ENCODE results near the gene ZBTB8OS. TPM values are rescaled to one million over a fixed set of nuclear protein-coding genes. Genes with fewer than 3 reads are reported as not detected.

ZBTB8OS gene
- total and polyA plus RNA-seq, 2 donors (not counting 1 experiment from before 2014, with no cell fraction given), result 38.0 to 92.3 TPM

- Histone ChIP-seq H3K36me3 (ENCODE audit: control insufficient read depth, insufficient read depth, low read length) (no peaks in the 10 kb centered on the region), H3K4me2 (ENCODE audit: extremely low read depth, insufficient read depth, low read length) (no peak overlapping the region), H3K9me3 (ENCODE audit: control insufficient read depth, insufficient read depth, low read depth, low read length) (no peaks in the 10 kb centered on the region), H2AFZ (ENCODE audit: low read length) (no peak overlapping the region), H3K9ac (ENCODE audit: insufficient read depth, low read length) (no peak overlapping the region), H3K27me3 (ENCODE audit: control insufficient read depth, insufficient read depth, low read length) (no peaks in the 10 kb centered on the region), H3K27ac (ENCODE audit: insufficient read depth, low read length) (no peak overlapping the region), H3K4me3 (replicated peaks in 1 of 4; ENCODE audit: control extremely low read depth in 1 of 4, insufficient read depth in 1 of 4, low read depth in 3 of 4, low read length in 4 of 4) (no peak overlapping the region), H3K79me2 (ENCODE audit: control insufficient read depth, insufficient read depth, low read length) (no peaks in the 10 kb centered on the region), H3K4me1 (ENCODE audit: control insufficient read depth, extremely low read depth, insufficient read depth, low read length) (no peaks in the 10 kb centered on the region), H4K20me1 (ENCODE audit: control insufficient read depth, extremely low read depth, insufficient read depth, low read length) (no peaks in the 10 kb centered on the region)
- no peak for DNase-seq (ENCODE audit: low read depth in 2 of 2)
- TF ChIP-seq CTCF (conservative IDR thresholded peaks at IDR 0.05 in 1 of 2, IDR thresholded peaks at IDR 0.05 in 1 of 2; ENCODE audit: low read depth in 1 of 2, low read length in 2 of 2), result no peak
- no peak for TF ChIP-seq EZH2 (IDR thresholded peaks at IDR 0.05; ENCODE audit: low read length, missing control alignments)
Measured at GRCh38 chr1:32622806-32623681, 27.3 kb downstream of the ZBTB8OS start.

- no peak overlapping the region for H3K9ac ChIP-seq (ENCODE audit: insufficient read depth, low read length)
- H3K27ac ChIP-seq (ENCODE audit: insufficient read depth, low read length), result no peak overlapping the region
- H3K79me2 ChIP-seq (ENCODE audit: control insufficient read depth, insufficient read depth, low read length), result no peaks in the 10 kb centered on the region
- no peaks in the 10 kb centered on the region for H3K9me3 ChIP-seq (ENCODE audit: control insufficient read depth, insufficient read depth, low read depth, low read length)
- no peak overlapping the region for H3K4me3 ChIP-seq (replicated peaks in 1 of 4; ENCODE audit: control extremely low read depth in 1 of 4, insufficient read depth in 1 of 4, low read depth in 3 of 4, low read length in 4 of 4)
- no peak overlapping the region for H2AFZ ChIP-seq (ENCODE audit: low read length)
- H3K4me2 ChIP-seq (ENCODE audit: extremely low read depth, insufficient read depth, low read length), result no peak overlapping the region
- DNase-seq (ENCODE audit: low read depth in 2 of 2), result no peak
- no peaks in the 10 kb centered on the region for H3K36me3 ChIP-seq (ENCODE audit: control insufficient read depth, insufficient read depth, low read length)
- TF ChIP-seq EZH2 (IDR thresholded peaks at IDR 0.05; ENCODE audit: low read length, missing control alignments), result no peak
- no peak for TF ChIP-seq CTCF (conservative IDR thresholded peaks at IDR 0.05 in 1 of 2, IDR thresholded peaks at IDR 0.05 in 1 of 2; ENCODE audit: low read depth in 1 of 2, low read length in 2 of 2)
- H4K20me1 ChIP-seq (ENCODE audit: control insufficient read depth, extremely low read depth, insufficient read depth, low read length), result no peaks in the 10 kb centered on the region
- no peaks in the 10 kb centered on the region for H3K4me1 ChIP-seq (ENCODE audit: control insufficient read depth, extremely low read depth, insufficient read depth, low read length)
- no peaks in the 10 kb centered on the region for H3K27me3 ChIP-seq (ENCODE audit: control insufficient read depth, insufficient read depth, low read length)
Measured at GRCh38 chr1:32622205-32622604, 28.1 kb downstream of the ZBTB8OS start.

GRCh38 chr1:32619701-32620485, 30.5 kb downstream of the ZBTB8OS start:
- Histone ChIP-seq H3K36me3 (ENCODE audit: control insufficient read depth, insufficient read depth, low read length) (no peaks in the 10 kb centered on the region), H3K27me3 (ENCODE audit: control insufficient read depth, insufficient read depth, low read length) (no peaks in the 10 kb centered on the region), H3K4me3 (replicated peaks in 1 of 4; ENCODE audit: control extremely low read depth in 1 of 4, insufficient read depth in 1 of 4, low read depth in 3 of 4, low read length in 4 of 4) (no peak overlapping the region), H3K4me2 (ENCODE audit: extremely low read depth, insufficient read depth, low read length) (no peak overlapping the region), H3K9ac (ENCODE audit: insufficient read depth, low read length) (no peak overlapping the region), H3K79me2 (ENCODE audit: control insufficient read depth, insufficient read depth, low read length) (no peaks in the 10 kb centered on the region), H2AFZ (ENCODE audit: low read length) (no peak overlapping the region), H4K20me1 (ENCODE audit: control insufficient read depth, extremely low read depth, insufficient read depth, low read length) (no peaks in the 10 kb centered on the region), H3K9me3 (ENCODE audit: control insufficient read depth, insufficient read depth, low read depth, low read length) (no peaks in the 10 kb centered on the region), H3K4me1 (ENCODE audit: control insufficient read depth, extremely low read depth, insufficient read depth, low read length) (no peaks in the 10 kb centered on the region), H3K27ac (ENCODE audit: insufficient read depth, low read length) (no peak overlapping the region)
- peak; percentile 11 to 57 for DNase-seq (ENCODE audit: low read depth in 2 of 2)
- TF ChIP-seq CTCF (conservative IDR thresholded peaks at IDR 0.05 in 1 of 2, IDR thresholded peaks at IDR 0.05 in 1 of 2; ENCODE audit: low read depth in 1 of 2, low read length in 2 of 2) (peak in 1 of 2 donors; percentile 26), EZH2 (IDR thresholded peaks at IDR 0.05; ENCODE audit: low read length, missing control alignments) (no peak)
